Central memory CD8-positive, alpha-beta T cell (primary cell): ENCODE data around the gene PGAP3.

Experiments
- ATAC-seq: fragments of 150-1000 bp; cut with Tn5 transposase; replicated peaks from 2 replicates; pipeline ENCODE4 v1.10.0; 2022; ENCODE audit warnings: mild to moderate bottlenecking, moderate FRiP score, moderate number of reproducible peaks; ENCODE audit not compliant: poor library complexity, severe bottlenecking; ENCODE audit errors: extremely low read depth
- DNase-seq, 2 donors: peaks; one replicate each; pipeline ENCODE4 v3.0.0; 2021; ENCODE audit warnings: low spot score in 2 of 2
- H3K27ac Mint-ChIP-seq: one replicate; pipeline ENCODE4 v1.8.0; 2022; ENCODE audit warnings: low read depth, mild to moderate bottlenecking, moderate library complexity, mixed read lengths
- H3K27me3 Mint-ChIP-seq: one replicate; pipeline ENCODE4 v1.8.0; 2022; ENCODE audit warnings: mixed read lengths
- H3K36me3 Mint-ChIP-seq: one replicate; pipeline ENCODE4 v1.8.0; 2022; ENCODE audit warnings: mild to moderate bottlenecking, moderate library complexity, mixed read lengths; ENCODE audit not compliant: insufficient read depth
- H3K4me1 Mint-ChIP-seq: one replicate; pipeline ENCODE4 v1.8.0; 2022; ENCODE audit warnings: mixed read lengths
- H3K4me3 Mint-ChIP-seq: one replicate; pipeline ENCODE4 v1.8.0; 2022; ENCODE audit warnings: mild to moderate bottlenecking, moderate library complexity, mixed read lengths
- H3K9me3 Mint-ChIP-seq: one replicate; pipeline ENCODE4 v1.8.0; 2022; ENCODE audit warnings: mixed read lengths

Gene PGAP3

GRCh38 chr17:39636927-39637736 is 50.7 kb downstream of the PGAP3 start, which contains the start of gene STARD3:
TSS of gene STARD3 (plus strand) at chr17:39637144. CDS start at chr17:39653532, 16,388 bp downstream.
- Mint-ChIP-seq H3K27ac (peak within 1 kb of the TSS; percentile 88), H3K9me3 (no peaks in the 10 kb centered on the region), H3K4me3 (peak within 1 kb of the TSS; percentile 87), H3K27me3 (peaks cover 2% of the 10 kb centered on the region), H3K36me3 (peaks cover 8% of the 10 kb centered on the region), H3K4me1 (peaks cover 61% of the 10 kb centered on the region)
- DNase-seq (peak; percentile 77 to 80), ATAC-seq (peak; percentile 90)

- ATAC-seq, result no peak
Observed at GRCh38 chr17:39636587-39636926, 51.3 kb downstream of the PGAP3 start.

GRCh38 chr17:39635614-39636176 is 52.2 kb downstream of the PGAP3 start:
- no peak for DNase-seq
- ATAC-seq, result no peak
- peaks cover 47% of the 10 kb centered on the region for H3K4me1 Mint-ChIP-seq
- H3K27me3 Mint-ChIP-seq, result peaks cover 16% of the 10 kb centered on the region
- H3K36me3 Mint-ChIP-seq, result peaks cover 7% of the 10 kb centered on the region
- peak overlapping the region; percentile 87 for H3K4me3 Mint-ChIP-seq
- H3K27ac Mint-ChIP-seq, result no peak overlapping the region
- H3K9me3 Mint-ChIP-seq, result no peaks in the 10 kb centered on the region

More at GRCh38 chr17:39636587-39636926, 51.3 kb downstream of the PGAP3 start:
- H3K4me1 Mint-ChIP-seq, result peaks cover 55% of the 10 kb centered on the region
- peak overlapping the region; percentile 87 for H3K4me3 Mint-ChIP-seq
- H3K27ac Mint-ChIP-seq, result peak overlapping the region; percentile 88
- H3K9me3 Mint-ChIP-seq, result no peaks in the 10 kb centered on the region
- H3K36me3 Mint-ChIP-seq, result peaks cover 8% of the 10 kb centered on the region
- H3K27me3 Mint-ChIP-seq, result peaks cover 7% of the 10 kb centered on the region
- DNase-seq, result no peak

- Mint-ChIP-seq H3K4me3 (no peak overlapping the region), H3K4me1 (peaks cover 34% of the 10 kb centered on the region), H3K36me3 (peaks cover 7% of the 10 kb centered on the region), H3K27me3 (peaks cover 27% of the 10 kb centered on the region), H3K9me3 (no peaks in the 10 kb centered on the region), H3K27ac (no peak overlapping the region)
- DNase-seq (peak in 1 of 2 donors; percentile 12), ATAC-seq (no peak)
Observed at GRCh38 chr17:39634384-39634871, 53.4 kb downstream of the PGAP3 start.

GRCh38 chr17:39633570-39634183 is 54.2 kb downstream of the PGAP3 start:
- DNase-seq (no peak), ATAC-seq (no peak)
- Mint-ChIP-seq H3K36me3 (peaks cover 7% of the 10 kb centered on the region), H3K4me1 (peaks cover 27% of the 10 kb centered on the region), H3K27ac (no peak overlapping the region), H3K4me3 (no peak overlapping the region), H3K9me3 (no peaks in the 10 kb centered on the region), H3K27me3 (peaks cover 34% of the 10 kb centered on the region)

GRCh38 chr17:39632153-39632941 is 55.5 kb downstream of the PGAP3 start:
- no peaks in the 10 kb centered on the region for H3K9me3 Mint-ChIP-seq
- DNase-seq, result no peak
- peaks cover 13% of the 10 kb centered on the region for H3K4me1 Mint-ChIP-seq
- peaks cover 4% of the 10 kb centered on the region for H3K36me3 Mint-ChIP-seq
- no peak overlapping the region for H3K4me3 Mint-ChIP-seq
- peaks cover 46% of the 10 kb centered on the region for H3K27me3 Mint-ChIP-seq
- no peak for ATAC-seq
- no peak overlapping the region for H3K27ac Mint-ChIP-seq

GRCh38 chr17:39631403-39631802 is 56.5 kb downstream of the PGAP3 start:
- H3K27ac Mint-ChIP-seq, result no peak overlapping the region
- H3K27me3 Mint-ChIP-seq, result peaks cover 51% of the 10 kb centered on the region
- H3K4me3 Mint-ChIP-seq, result no peak overlapping the region

GRCh38 chr17:39629898-39630297 is 58.0 kb downstream of the PGAP3 start:
- no peak for DNase-seq
- Mint-ChIP-seq H3K9me3 (no peaks in the 10 kb centered on the region), H3K4me3 (no peak overlapping the region), H3K27ac (no peak overlapping the region), H3K36me3 (no peaks in the 10 kb centered on the region), H3K27me3 (peaks cover 61% of the 10 kb centered on the region), H3K4me1 (peaks cover 15% of the 10 kb centered on the region)
- no peak for ATAC-seq

More at GRCh38 chr17:39631403-39631802, 56.5 kb downstream of the PGAP3 start:
- ATAC-seq (no peak), DNase-seq (no peak)
- Mint-ChIP-seq H3K9me3 (no peaks in the 10 kb centered on the region), H3K36me3 (peaks cover 2% of the 10 kb centered on the region), H3K4me1 (peaks cover 10% of the 10 kb centered on the region)

GRCh38 chr17:39629494-39629880 is 58.4 kb downstream of the PGAP3 start:
- no peak for DNase-seq
- ATAC-seq, result no peak
- peak overlapping the region; percentile 72 for H3K27ac Mint-ChIP-seq
- H3K9me3 Mint-ChIP-seq, result no peaks in the 10 kb centered on the region
- H3K36me3 Mint-ChIP-seq, result no peaks in the 10 kb centered on the region
- H3K4me1 Mint-ChIP-seq, result peaks cover 19% of the 10 kb centered on the region
- H3K27me3 Mint-ChIP-seq, result peaks cover 61% of the 10 kb centered on the region
- H3K4me3 Mint-ChIP-seq, result no peak overlapping the region

GRCh38 chr17:39628655-39629493 is 59.0 kb downstream of the PGAP3 start:
- Mint-ChIP-seq H3K36me3 (no peaks in the 10 kb centered on the region), H3K27ac (peak overlapping the region; percentile 72), H3K4me3 (no peak overlapping the region), H3K9me3 (no peaks in the 10 kb centered on the region), H3K27me3 (peaks cover 61% of the 10 kb centered on the region), H3K4me1 (peaks cover 17% of the 10 kb centered on the region)
- ATAC-seq (no peak), DNase-seq (no peak)

GRCh38 chr17:39627712-39628516 is 59.9 kb downstream of the PGAP3 start:
- Mint-ChIP-seq H3K9me3 (no peaks in the 10 kb centered on the region), H3K36me3 (no peaks in the 10 kb centered on the region), H3K27me3 (peaks cover 61% of the 10 kb centered on the region), H3K27ac (no peak overlapping the region), H3K4me1 (peaks cover 23% of the 10 kb centered on the region), H3K4me3 (no peak overlapping the region)
- DNase-seq (no peak), ATAC-seq (no peak)
